H1 (cell line): Measurements from ENCODE around the gene OMA1. TPM values are rescaled to one million over a fixed set of nuclear protein-coding genes. Genes with fewer than 3 reads are reported as not detected.

Experiments
- CTCF ChIA-PET: fragments of 300-600 bp; sonication (Branson Sonifier 250); formaldehyde crosslinking; loops from one replicate; lab custom pipeline; 2021; ENCODE audit not compliant: partially characterized antibody; lab: Charles Lee
- POLR2A ChIA-PET: fragments of 300-600 bp; sonication (Branson Sonifier 250); formaldehyde crosslinking; loops from one replicate; lab custom pipeline; 2021; ENCODE audit warnings: inconsistent platforms; ENCODE audit not compliant: partially characterized antibody; lab: Charles Lee
- DNase-seq, 2 experiments: peaks; one replicate each; pipeline versions ENCODE4 v3.0.0 to v3.0.0-alpha.2; 2010 to 2022; ENCODE audit warnings: low spot score in 2 of 2, low read depth in 1 of 2, mixed read lengths in 1 of 2
- FAIRE-seq: peaks from 2 replicates; lab custom pipeline; 2011; peaks lifted over from hg19 to GRCh38; lab: Jason Lieb, UNC
- H2AFZ ChIP-seq: 2 replicates; pipeline ENCODE4 v1.8.1; 2012; ENCODE audit warnings: low read length, inconsistent platforms
- H2AK5ac ChIP-seq: 2 replicates; pipeline ENCODE4 v1.6.1; 2013; ENCODE audit warnings: low read depth, low read length
- H2BK120ac ChIP-seq: replicated peaks from 2 replicates; pipeline ENCODE3; 2013; ENCODE audit warnings: low read depth, low read length, inconsistent platforms
- H2BK12ac ChIP-seq: 2 replicates; pipeline ENCODE4 v1.6.1; 2013; ENCODE audit warnings: low read depth, low read length
- H2BK15ac ChIP-seq: 2 replicates; pipeline ENCODE4 v1.6.1; 2013; ENCODE audit warnings: low read length
- H2BK20ac ChIP-seq: 2 replicates; pipeline ENCODE4 v1.6.1; 2013; ENCODE audit warnings: low read length
- H2BK5ac ChIP-seq: 2 replicates; pipeline ENCODE4 v1.6.1; 2013; ENCODE audit warnings: low read depth, low read length
- H3K14ac ChIP-seq: 2 replicates; pipeline ENCODE4 v1.6.1; 2013; ENCODE audit warnings: inconsistent platforms; ENCODE audit not compliant: insufficient read length
- H3K18ac ChIP-seq: 2 replicates; pipeline ENCODE4 v1.6.1; 2013; ENCODE audit warnings: low read length; ENCODE audit errors: extremely low read depth
- H3K23ac ChIP-seq: 2 replicates; pipeline ENCODE4 v1.6.1; 2013; ENCODE audit warnings: inconsistent platforms; ENCODE audit not compliant: insufficient read length
- H3K23me2 ChIP-seq: 2 replicates; pipeline ENCODE4 v1.6.1; 2013; ENCODE audit warnings: low read depth, low read length
- H3K27ac ChIP-seq: 2 replicates; pipeline ENCODE4 v1.6.1; 2011; ENCODE audit warnings: low read depth, low read length, inconsistent platforms
- H3K27me3 ChIP-seq, 4 experiments: replicated peaks in 1 of 4; 1 replicate in 1 of 4; 2 replicates in 3 of 4; pipeline versions ENCODE4 v1.6.1 to v1.8.1; 2011 to 2013; ENCODE audit warnings: low read length in 3 of 4, mild to moderate bottlenecking in 3 of 4, inconsistent platforms in 2 of 4, mixed read lengths in 2 of 4, moderate library complexity in 1 of 4; ENCODE audit not compliant: control insufficient read depth in 3 of 4, insufficient read depth in 3 of 4; ENCODE audit errors: extremely low read depth in 1 of 4
- H3K36me3 ChIP-seq, 4 experiments: 2 replicates each; pipeline versions ENCODE4 v1.6.1 to v1.8.1; 2011 to 2013; ENCODE audit warnings: mild to moderate bottlenecking in 4 of 4, low read length in 3 of 4, moderate library complexity in 2 of 4, control low read depth in 1 of 4, inconsistent platforms in 1 of 4; ENCODE audit not compliant: insufficient read depth in 4 of 4, control insufficient read depth in 2 of 4
- H3K4ac ChIP-seq: replicated peaks from 2 replicates; pipeline ENCODE3; 2013; ENCODE audit warnings: low read length, low read depth, mixed read lengths, inconsistent platforms; ENCODE audit not compliant: insufficient read length
- H3K4me1 ChIP-seq, 4 experiments: replicated peaks in 1 of 4; 1 replicate in 1 of 4; 2 replicates in 3 of 4; pipeline versions ENCODE4 v1.6.1 to v1.8.1; 2011 to 2013; ENCODE audit warnings: low read length in 3 of 4, inconsistent platforms in 2 of 4, mixed read lengths in 1 of 4; ENCODE audit not compliant: insufficient read depth in 4 of 4, control insufficient read depth in 3 of 4
- H3K4me2 ChIP-seq, 2 experiments: 2 replicates each; pipeline versions ENCODE4 v1.6.1 to v1.8.1; 2011 to 2013; ENCODE audit warnings: low read depth in 2 of 2, low read length in 2 of 2, control low read depth in 1 of 2, inconsistent platforms in 1 of 2, mild to moderate bottlenecking in 1 of 2; ENCODE audit not compliant: insufficient read depth in 1 of 2
- H3K4me3 ChIP-seq, 4 experiments: fragments of 200-600, 300-600 bp in 1 of 4; sonication (generic), shearing (Covaris generic), sonication (Bioruptor Twin) in 1 of 4; 2 replicates each; pipeline versions ENCODE4 v1.5.1 to v1.8.1; 2011 to 2016; ENCODE audit warnings: low read length in 4 of 4, low read depth in 3 of 4, control low read depth in 2 of 4, inconsistent platforms in 2 of 4, mild to moderate bottlenecking in 2 of 4, mixed read lengths in 1 of 4, moderate library complexity in 1 of 4; ENCODE audit not compliant: insufficient read depth in 2 of 4; ENCODE audit errors: extremely low read depth in 1 of 4
- H3K56ac ChIP-seq: replicated peaks from 2 replicates; pipeline ENCODE3; 2013; ENCODE audit warnings: low read depth, mild to moderate bottlenecking, mixed read lengths, low read length, inconsistent platforms; ENCODE audit not compliant: insufficient read length
- H3K79me1 ChIP-seq: 2 replicates; pipeline ENCODE4 v1.6.1; 2013; ENCODE audit warnings: low read depth, low read length, control low read depth
- H3K79me2 ChIP-seq, 2 experiments: 2 replicates each; pipeline versions ENCODE4 v1.6.1 to v1.8.1; 2012 to 2013; ENCODE audit warnings: low read length in 2 of 2, mild to moderate bottlenecking in 2 of 2, inconsistent platforms in 1 of 2; ENCODE audit not compliant: insufficient read depth in 2 of 2, control insufficient read depth in 1 of 2
- H3K9ac ChIP-seq, 4 experiments: replicated peaks in 1 of 4; 1 replicate in 1 of 4; 2 replicates in 3 of 4; pipeline versions ENCODE4 v1.6.1 to v1.8.1; 2011 to 2013; ENCODE audit warnings: low read depth in 3 of 4, low read length in 3 of 4, control low read depth in 2 of 4, mild to moderate bottlenecking in 2 of 4, moderate library complexity in 2 of 4, inconsistent platforms in 1 of 4; ENCODE audit errors: extremely low read depth in 1 of 4
- H3K9me3 ChIP-seq, 2 experiments: 2 replicates each; pipeline versions ENCODE4 v1.6.1 to v1.8.1; 2012 to 2013; ENCODE audit warnings: mild to moderate bottlenecking in 2 of 2, moderate library complexity in 2 of 2, control low read depth in 1 of 2, inconsistent platforms in 1 of 2, low read depth in 1 of 2, low read length in 1 of 2, mixed read lengths in 1 of 2; ENCODE audit not compliant: insufficient read depth in 2 of 2
- H4K20me1 ChIP-seq, 2 experiments: replicated peaks in 1 of 2; 2 replicates each; pipeline versions ENCODE3 to v1.8.1; 2011 to 2013; ENCODE audit warnings: inconsistent platforms in 2 of 2, low read length in 2 of 2, mild to moderate bottlenecking in 1 of 2; ENCODE audit not compliant: insufficient read depth in 2 of 2, control insufficient read depth in 1 of 2
- H4K5ac ChIP-seq: 2 replicates; pipeline ENCODE4 v1.6.1; 2013; ENCODE audit warnings: low read length, low read depth, mixed read lengths, inconsistent platforms; ENCODE audit not compliant: insufficient read length
- H4K8ac ChIP-seq: 2 replicates; pipeline ENCODE4 v1.8.0; 2013; ENCODE audit warnings: mild to moderate bottlenecking, moderate library complexity, low read length, inconsistent platforms; ENCODE audit not compliant: insufficient read depth; ENCODE audit errors: extremely low read depth
- H4K91ac ChIP-seq: replicated peaks from 2 replicates; pipeline ENCODE3; 2013; ENCODE audit warnings: low read length, mixed read lengths, inconsistent platforms; ENCODE audit not compliant: insufficient read length
- ASH2L ChIP-seq: fragments of 200-600, 300-600 bp; sonication (generic); IDR thresholded peaks from one replicate; pipeline ENCODE4 v1.7.1; 2017; ENCODE audit warnings: low read length
- ATF3 ChIP-seq: IDR thresholded peaks from 2 replicates; pipeline ENCODE4 v1.6.1; 2011; ENCODE audit warnings: low read depth, mild to moderate bottlenecking, low read length; ENCODE audit not compliant: insufficient read depth
- CBX8 ChIP-seq: fragments of 300-800, 300-1000 bp; sonication (generic); IDR thresholded peaks from 2 replicates; pipeline ENCODE4 v1.7.1; 2016; ENCODE audit warnings: low read depth, low read length, borderline replicate concordance
- CTBP2 ChIP-seq: IDR thresholded peaks from 2 replicates; pipeline ENCODE4 v1.7.0; 2011; ENCODE audit warnings: borderline replicate concordance, mild to moderate bottlenecking, moderate library complexity, mixed read lengths, low read length; ENCODE audit not compliant: insufficient read depth, insufficient read length
- EZH2 ChIP-seq: fragments of 200-600 bp; sonication (generic); IDR thresholded peaks from 2 replicates; pipeline ENCODE4 v1.7.1; 2012; ENCODE audit warnings: low read depth, mild to moderate bottlenecking, moderate library complexity, low read length, inconsistent platforms; ENCODE audit not compliant: severe bottlenecking
- GTF2F1 ChIP-seq: IDR thresholded peaks from 2 replicates; pipeline ENCODE4 v1.6.1; 2012; ENCODE audit warnings: low read depth, low read length, improper control_type of control experiment, borderline replicate concordance
- HDAC6 ChIP-seq: IDR thresholded peaks from one replicate; pipeline ENCODE4 v1.7.1; 2012; ENCODE audit warnings: low read depth, mild to moderate bottlenecking, inconsistent platforms, low read length, moderate library complexity
- MAFK ChIP-seq: IDR thresholded peaks from 2 replicates; pipeline ENCODE4 v1.6.1; 2012; ENCODE audit warnings: low read depth, mild to moderate bottlenecking, improper control_type of control experiment, low read length
- PHF8 ChIP-seq: fragments of 200-600 bp; sonication (generic); conservative IDR thresholded peaks from 2 replicates; pipeline ENCODE4 v1.7.1; 2012; ENCODE audit warnings: low read depth, mild to moderate bottlenecking, inconsistent platforms, low read length, moderate library complexity
- POU5F1 ChIP-seq: IDR thresholded peaks from 2 replicates; pipeline ENCODE4 v1.6.1; 2011; ENCODE audit warnings: low read depth, mild to moderate bottlenecking, low read length, moderate library complexity
- SIRT6 ChIP-seq: IDR thresholded peaks from one replicate; pipeline ENCODE4 v1.7.1; 2012; ENCODE audit warnings: low read length, inconsistent platforms
- SP1 ChIP-seq: IDR thresholded peaks from 2 replicates; pipeline ENCODE4 v1.6.1; 2011; ENCODE audit warnings: low read depth, low read length
- WGBS, 2 experiments: shearing (Covaris generic) in 1 of 2; methylation state at CpG; one replicate each; pipeline versions ENCODE4 v1.1.6 to v1.1.7; 2013 to 2015; ENCODE audit warnings: low lambda C conversion rate in 2 of 2, mixed read lengths in 2 of 2, inconsistent platforms in 1 of 2, low coverage in 1 of 2, missing lambda C conversion rate in 1 of 2; ENCODE audit not compliant: insufficient replicate concordance in 2 of 2, insufficient coverage in 1 of 2, insufficient read length in 1 of 2; ENCODE audit errors: extremely low coverage in 1 of 2, missing lambda C conversion rate in 1 of 2; 5-methylcytosine and 5-hydroxymethylcytosine counted together
- polyA plus RNA-seq, 7 experiments: library from polyadenylated mRNA; depleted of rRNA in 3 of 7; stranded (reverse) in 5 of 7; unstranded in 2 of 7; fragments of >200 nt in 5 of 7; fragments of 200-250 nt in 2 of 7; gene quantifications; 1 replicate in 5 of 7; 2 replicates in 1 of 7; 4 replicates in 1 of 7; pipeline versions ENCODE4 v1.2.1 to v1.2.3, GENCODE V29; 2011 to 2013; ENCODE audit warnings: missing spikeins in 2 of 7, mixed read lengths in 2 of 7
- total RNA-seq: library from RNA; stranded (reverse); fragmentation: NEBNext Ultra II Directional; extraction: Animal tissue kit (Norgen Biotek cat#: 25700); gene quantifications from 2 replicates; pipeline ENCODE4 v1.2.1, GENCODE V29; 2021
- TF ChIP-seq, protein P1 (sequence below): IDR thresholded peaks from 2 replicates; pipeline ENCODE4 v1.6.1; 2012; ENCODE audit warnings: inconsistent platforms

Gene OMA1
- total and polyA plus RNA-seq, 2 of the 8 experiments (the other 6 are each of a cell fraction or from before 2014, with no cell fraction given), result 7.7 to 11.7 TPM

- H3K56ac ChIP-seq, result no peak overlapping the region
Observed at GRCh38 chr1:58555393-58555792, 8.9 kb upstream of the OMA1 start.

More at GRCh38 chr1:58555393-58555792, 8.9 kb upstream of the OMA1 start:
- Histone ChIP-seq H4K20me1 (no peaks in the 10 kb centered on the region), H3K4ac (no peak overlapping the region), H3K36me3 (no peaks in the 10 kb centered on the region), H3K4me2 (no peak overlapping the region), H3K9ac (no peak overlapping the region), H4K8ac (no peak overlapping the region), H2BK12ac (no peak overlapping the region), H2BK120ac (no peak overlapping the region), H3K79me2 (no peaks in the 10 kb centered on the region), H3K14ac (no peak overlapping the region), H3K27ac (no peak overlapping the region), H2AFZ (no peak overlapping the region), H2BK15ac (no peak overlapping the region), H3K79me1 (no peaks in the 10 kb centered on the region), H3K27me3 (no peaks in the 10 kb centered on the region), H2AK5ac (no peak overlapping the region), H3K18ac (no peak overlapping the region), H3K4me3 (no peak overlapping the region), H3K4me1 (no peaks in the 10 kb centered on the region), H2BK20ac (no peak overlapping the region), H4K5ac (no peak overlapping the region), H3K23me2 (no peaks in the 10 kb centered on the region), H4K91ac (no peak overlapping the region), H2BK5ac (no peak overlapping the region), H3K23ac (no peak overlapping the region), H3K9me3 (peaks cover 0 to 4% of the 10 kb centered on the region in 2 experiments; a peak in 1 of 4 replicates)
- WGBS, 2 experiments, result 96% methylated on average over 1 of the region's 1 CpG; no CpG with 5 or more reads in 1 of the 2 experiments
- CTCF ChIA-PET, result no interaction called here
- FAIRE-seq (no peak), DNase-seq (no peak)
- TF ChIP-seq EZH2 (no peak), SIRT6 (no peak), HDAC6 (no peak), ATF3 (no peak), MAFK (no peak), ASH2L (no peak), GTF2F1 (no peak), SP1 (no peak), CBX8 (no peak), CTBP2 (no peak), POU5F1 (no peak), PHF8 (no peak)
- TF ChIP-seq, protein P1, sequence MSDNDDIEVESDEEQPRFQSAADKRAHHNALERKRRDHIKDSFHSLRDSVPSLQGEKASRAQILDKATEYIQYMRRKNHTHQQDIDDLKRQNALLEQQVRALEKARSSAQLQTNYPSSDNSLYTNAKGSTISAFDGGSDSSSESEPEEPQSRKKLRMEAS, result no peak
- POLR2A ChIA-PET, result no interaction called here
